ENCODE results near the gene NUSAP1. TPM values are rescaled to one million over a fixed set of nuclear protein-coding genes. Genes with fewer than 3 reads are reported as not detected.
"Not testable (repeated sequence)": the region's sequence is repeated elsewhere in the genome, so short reads cannot be mapped to it uniquely, and the experiment has no call there.

NUSAP1 gene
- total and polyA plus RNA-seq, 10 of the 15 experiments (the other 5 are each of a cell fraction or from before 2014, with no cell fraction given) = 158 to 315 (median 229) TPM

DNA sequence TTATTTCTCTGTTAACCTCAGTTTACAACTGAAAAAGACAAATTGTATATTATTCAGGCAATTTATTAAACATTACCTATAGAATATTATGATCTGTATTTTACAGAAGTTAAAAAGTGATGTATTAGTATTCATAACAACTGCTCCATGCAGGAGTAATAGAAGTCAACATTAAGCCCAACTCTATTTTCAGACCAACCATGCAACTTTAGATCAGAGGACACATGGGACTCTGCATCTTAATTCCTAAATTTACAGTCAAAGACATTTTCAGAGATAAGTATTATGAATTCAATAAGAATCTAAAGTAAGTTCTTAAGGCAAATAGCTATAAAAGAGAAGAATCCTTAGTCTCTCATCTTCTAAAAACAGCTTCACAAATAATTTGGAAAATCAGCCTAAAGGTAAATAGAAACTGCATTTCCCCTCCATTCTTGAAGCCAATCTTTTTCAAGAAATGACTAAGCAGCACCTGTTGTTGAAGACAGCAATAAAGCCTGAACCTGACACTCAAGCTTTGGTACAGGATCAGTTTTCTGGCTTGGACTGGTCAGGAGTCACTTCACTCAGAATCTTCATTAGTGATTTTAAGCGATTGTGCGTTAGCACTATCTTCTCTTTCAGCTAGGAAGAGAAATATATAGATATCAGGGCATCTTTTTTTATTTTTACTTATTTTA is 23.3 kb upstream of the NUSAP1 start:
- Histone ChIP-seq H3K4me1 (ENCODE audit: control insufficient read depth, insufficient read depth, low read length) (peaks cover 11% of the 10 kb centered on the region; the same call in 1 of the 2 replicates), H3K79me2 (ENCODE audit: control insufficient read depth, insufficient read depth, low read length) (no peaks in the 10 kb centered on the region), H3K27me3 (replicated peaks in 1 of 2; ENCODE audit: control insufficient read depth in 2 of 2, insufficient read depth in 2 of 2, low read length in 1 of 2) (no peaks in the 10 kb centered on the region), H4K20me1 (ENCODE audit: control insufficient read depth, insufficient read depth) (no peaks in the 10 kb centered on the region), H3K27ac (ENCODE audit: control insufficient read depth, insufficient read depth) (peak overlapping the region; percentile 30; the same call in 1 of the 2 replicates), H3K4me2 (ENCODE audit: control insufficient read depth, insufficient read depth) (0 out of 2 replicates have a peak overlapping the region, but pooled peaks have one; percentile 0), H3K9me3 (replicated peaks; ENCODE audit: control insufficient read depth, insufficient read depth, low read length) (no peaks in the 10 kb centered on the region), H3K36me3 (ENCODE audit: control insufficient read depth in 2 of 2, insufficient read depth in 2 of 2, low read length in 1 of 2) (peaks cover 4 to 6% of the 10 kb centered on the region in 2 experiments; a peak in 3 of 4 replicates), H3K4me3 (no peak overlapping the region), H2AFZ (ENCODE audit: control insufficient read depth, low read depth, low read length) (no peak overlapping the region), H3K9ac (ENCODE audit: control insufficient read depth, insufficient read depth, low read length) (no peak overlapping the region)
- CTCF ChIA-PET = interaction anchor here (1.2 to 2.0 kb wide), 3 partner anchors 9 to 23 kb away, joined by 3 to 4 read pairs (median 4); partner anchors contain the start of genes NUSAP1 and OIP5
- POLR2A ChIA-PET = interaction anchor here (0.9 to 1.2 kb wide), 4 partner anchors 14 to 41 kb away, joined by 3 to 5 read pairs (median 4); partner anchors contain the start of genes NUSAP1 and OIP5
- TF ChIP-seq SMAD5 (IDR thresholded peaks at IDR 0.05; ENCODE audit: low read depth) = no peak
- TF ChIP-seq RAD21 (IDR thresholded peaks at IDR 0.05; ENCODE audit: insufficient read depth, low read depth, low read length) = no peak
- TF ChIP-seq IRF4 (IDR thresholded peaks at IDR 0.05; ENCODE audit: low read depth, low read length) = peak; percentile 76; the same call in 1 of the 2 replicates
- TF ChIP-seq JUNB (IDR thresholded peaks at IDR 0.05) = peak; percentile 86
- peak; percentile 59; the same call in 1 of the 2 replicates for TF ChIP-seq TCF12 (IDR thresholded peaks at IDR 0.05; ENCODE audit: low read depth, low read length)
- 0 out of 2 replicates have a peak, but pooled peaks have one; percentile 23 for TF ChIP-seq RUNX3 (IDR thresholded peaks at IDR 0.05; ENCODE audit: low read length)
- peak; percentile 62; the same call in 1 of the 2 replicates for TF ChIP-seq TCF3 (IDR thresholded peaks at IDR 0.05; ENCODE audit: borderline replicate concordance, insufficient read depth, low read depth, low read length)
- no peak for TF ChIP-seq FOS (IDR thresholded peaks at IDR 0.05; ENCODE audit: borderline replicate concordance, extremely low read depth, insufficient read length)
- in situ Hi-C loops (cut with MboI) = no loop called here
- 95% methylated on average over 2 of the region's 2 CpGs for WGBS (ENCODE audit: insufficient coverage, insufficient replicate concordance, low lambda C conversion rate, missing lambda C conversion rate)
- intact Hi-C loops (cut with micrococcal nuclease; ENCODE audit: unreplicated experiment) = no loop called here
- SMC1A ChIA-PET (ENCODE audit: uncharacterized antibody, unreplicated experiment) = interaction anchor here (0.6 to 1.5 kb wide), 3 partner anchors 15 to 23 kb away, joined by 3 read pairs; partner anchors contain the start of genes NUSAP1 and OIP5
- DNase-seq (ENCODE audit: low read depth, low spot score) (no peak), FAIRE-seq (no peak), ATAC-seq (peak; percentile 42)
- RAD21 ChIA-PET (ENCODE audit: unreplicated experiment) = no interaction called here
- BruUV-seq (replicated peaks) = no TSS peak

DNA sequence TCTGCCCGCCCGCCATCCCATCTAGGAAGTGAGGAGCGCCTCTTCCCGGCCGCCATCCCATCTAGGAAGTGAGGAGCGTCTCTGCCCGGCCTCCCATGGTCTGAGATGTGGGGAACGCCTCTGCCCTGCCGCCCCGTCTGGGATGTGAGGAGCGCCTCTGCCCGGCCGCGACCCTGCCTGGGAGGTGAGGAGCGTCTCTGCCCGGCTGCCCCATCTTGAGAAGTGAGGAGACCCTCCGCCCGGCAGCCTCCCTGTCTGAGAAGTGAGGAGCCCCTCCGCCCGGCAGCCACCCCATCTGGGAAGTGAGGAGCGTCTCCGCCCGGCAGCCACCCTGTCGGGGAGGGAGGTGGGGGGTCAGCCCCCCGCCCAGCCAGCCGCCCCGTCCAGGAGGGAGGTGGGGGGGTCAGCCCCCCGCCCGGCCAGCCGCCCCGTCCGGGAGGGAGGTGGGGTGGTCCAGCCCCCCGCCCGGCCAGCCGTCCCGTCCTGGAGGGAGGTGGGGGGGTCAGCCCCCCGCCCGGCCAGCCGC is 11.8 kb upstream of the NUSAP1 start:
- DNase-seq (ENCODE audit: low read depth, low spot score); RAD21 ChIA-PET (ENCODE audit: unreplicated experiment); H4K20me1 ChIP-seq (ENCODE audit: control insufficient read depth, insufficient read depth); BruUV-seq (replicated peaks); H3K4me3 ChIP-seq; in situ Hi-C loops (cut with MboI); SMC1A ChIA-PET (ENCODE audit: uncharacterized antibody, unreplicated experiment); H3K4me1 ChIP-seq (ENCODE audit: control insufficient read depth, insufficient read depth, low read length); FAIRE-seq; H3K27me3 ChIP-seq (replicated peaks in 1 of 2; ENCODE audit: control insufficient read depth in 2 of 2, insufficient read depth in 2 of 2, low read length in 1 of 2); H3K9ac ChIP-seq (ENCODE audit: control insufficient read depth, insufficient read depth, low read length); H3K9me3 ChIP-seq (replicated peaks; ENCODE audit: control insufficient read depth, insufficient read depth, low read length); intact Hi-C loops (cut with micrococcal nuclease; ENCODE audit: unreplicated experiment); POLR2A ChIA-PET; H3K27ac ChIP-seq (ENCODE audit: control insufficient read depth, insufficient read depth); H3K79me2 ChIP-seq (ENCODE audit: control insufficient read depth, insufficient read depth, low read length); H3K4me2 ChIP-seq (ENCODE audit: control insufficient read depth, insufficient read depth); H3K36me3 ChIP-seq (ENCODE audit: control insufficient read depth in 2 of 2, insufficient read depth in 2 of 2, low read length in 1 of 2); ATAC-seq; CTCF ChIA-PET; H2AFZ ChIP-seq (ENCODE audit: control insufficient read depth, low read depth, low read length): not testable (repeated sequence)
- 98% methylated on average over 9 of the region's 39 CpGs for WGBS (ENCODE audit: insufficient coverage, insufficient replicate concordance, low lambda C conversion rate, missing lambda C conversion rate)

All from GM12878 (cell line).